ENCODE results near the gene XAGE5.
"Not testable (repeated sequence)": the region's sequence is repeated elsewhere in the genome, so short reads cannot be mapped to it uniquely, and the experiment has no call there.

GRCh38 chrX:52856991-52857525, 46.0 kb downstream of the XAGE5 start:
- TF ChIP-seq, protein P1, sequence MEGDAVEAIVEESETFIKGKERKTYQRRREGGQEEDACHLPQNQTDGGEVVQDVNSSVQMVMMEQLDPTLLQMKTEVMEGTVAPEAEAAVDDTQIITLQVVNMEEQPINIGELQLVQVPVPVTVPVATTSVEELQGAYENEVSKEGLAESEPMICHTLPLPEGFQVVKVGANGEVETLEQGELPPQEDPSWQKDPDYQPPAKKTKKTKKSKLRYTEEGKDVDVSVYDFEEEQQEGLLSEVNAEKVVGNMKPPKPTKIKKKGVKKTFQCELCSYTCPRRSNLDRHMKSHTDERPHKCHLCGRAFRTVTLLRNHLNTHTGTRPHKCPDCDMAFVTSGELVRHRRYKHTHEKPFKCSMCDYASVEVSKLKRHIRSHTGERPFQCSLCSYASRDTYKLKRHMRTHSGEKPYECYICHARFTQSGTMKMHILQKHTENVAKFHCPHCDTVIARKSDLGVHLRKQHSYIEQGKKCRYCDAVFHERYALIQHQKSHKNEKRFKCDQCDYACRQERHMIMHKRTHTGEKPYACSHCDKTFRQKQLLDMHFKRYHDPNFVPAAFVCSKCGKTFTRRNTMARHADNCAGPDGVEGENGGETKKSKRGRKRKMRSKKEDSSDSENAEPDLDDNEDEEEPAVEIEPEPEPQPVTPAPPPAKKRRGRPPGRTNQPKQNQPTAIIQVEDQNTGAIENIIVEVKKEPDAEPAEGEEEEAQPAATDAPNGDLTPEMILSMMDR (IDR thresholded peaks at IDR 0.05), result not testable (repeated sequence)
- not testable (repeated sequence) for TF ChIP-seq POLR2A (IDR thresholded peaks at IDR 0.05)
